Activated T-cell treated with anti-CD3 and anti-CD28 coated beads, Interleukin-2, amount 50 U/mL, for 72 hours (primary cell): Measurements from ENCODE around the gene CFAP97. TPM values are rescaled to one million over a fixed set of nuclear protein-coding genes. Genes with fewer than 3 reads are reported as not detected.
"Not testable (repeated sequence)": the region's sequence is repeated elsewhere in the genome, so short reads cannot be mapped to it uniquely, and the experiment has no call there.

Source experiments
- ATAC-seq, 2 donors: fragments of 150-1000 bp; cut with Tn5 transposase; replicated peaks in 1 of 2; 2 replicates each; pipeline ENCODE4 v1.10.0; 2021; ENCODE audit warnings: moderate library complexity in 2 of 2, mild to moderate bottlenecking in 1 of 2
- DNase-seq, 2 donors: peaks; one replicate each; pipeline ENCODE4 v3.0.0; 2021 to 2022; ENCODE audit warnings: mixed read lengths in 1 of 2
- H3K27ac Mint-ChIP-seq: one replicate; pipeline ENCODE4 v1.8.0; 2022; ENCODE audit warnings: mild to moderate bottlenecking, moderate library complexity, mixed read lengths
- H3K27me3 Mint-ChIP-seq: one replicate; pipeline ENCODE4 v1.8.0; 2022; ENCODE audit warnings: low read depth, mixed read lengths
- H3K36me3 Mint-ChIP-seq, 2 donors: one replicate each; pipeline ENCODE4 v1.8.0; 2022; ENCODE audit warnings: mixed read lengths in 2 of 2, mild to moderate bottlenecking in 1 of 2; ENCODE audit not compliant: insufficient read depth in 2 of 2
- H3K4me1 Mint-ChIP-seq: one replicate; pipeline ENCODE4 v1.8.0; 2022; ENCODE audit warnings: low read depth, mixed read lengths
- H3K4me3 Mint-ChIP-seq, 2 donors: one replicate each; pipeline ENCODE4 v1.8.0; 2022; ENCODE audit warnings: mild to moderate bottlenecking in 2 of 2, mixed read lengths in 2 of 2, moderate library complexity in 2 of 2
- H3K9me3 Mint-ChIP-seq, 2 donors: one replicate each; pipeline ENCODE4 v1.8.0; 2022; ENCODE audit warnings: mixed read lengths in 2 of 2
- total RNA-seq, 2 donors: library from RNA; stranded (reverse); gene quantifications; one replicate each; pipeline ENCODE4 v1.2.3, GENCODE V29; 2022

Gene CFAP97
- total RNA-seq, 2 donors from 2014 or later, result 47.3 to 51.8 TPM

DNA sequence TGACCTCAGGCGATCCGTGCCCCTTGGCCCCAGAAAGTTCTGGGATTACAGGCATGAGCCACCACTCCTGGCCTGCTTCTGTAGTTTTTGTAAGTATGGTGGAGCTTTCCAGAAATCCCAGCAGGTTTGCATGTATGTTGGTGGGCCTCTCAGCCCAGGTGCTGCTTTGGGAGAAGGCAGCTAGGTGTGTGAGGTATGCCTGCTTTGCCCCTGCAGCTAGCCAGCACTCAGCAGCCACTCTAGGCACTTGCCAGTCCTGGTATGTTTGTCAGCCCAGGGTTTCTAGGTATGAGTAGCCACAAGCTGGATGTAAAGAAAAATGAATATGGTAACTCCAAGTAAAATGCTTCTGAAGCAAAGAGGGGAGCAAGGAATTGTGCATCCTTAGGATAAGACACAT, 14.5 kb upstream of the CFAP97 start:
- Mint-ChIP-seq H3K9me3 (no peaks in the 10 kb centered on the region), H3K27ac (no peak overlapping the region), H3K4me1 (peaks cover 23% of the 10 kb centered on the region), H3K36me3 (peaks cover 4 to 5% of the 10 kb centered on the region in 2 donors), H3K27me3 (no peaks in the 10 kb centered on the region), H3K4me3 (no peak overlapping the region)
- no peak for DNase-seq
- ATAC-seq, result no peak

DNA sequence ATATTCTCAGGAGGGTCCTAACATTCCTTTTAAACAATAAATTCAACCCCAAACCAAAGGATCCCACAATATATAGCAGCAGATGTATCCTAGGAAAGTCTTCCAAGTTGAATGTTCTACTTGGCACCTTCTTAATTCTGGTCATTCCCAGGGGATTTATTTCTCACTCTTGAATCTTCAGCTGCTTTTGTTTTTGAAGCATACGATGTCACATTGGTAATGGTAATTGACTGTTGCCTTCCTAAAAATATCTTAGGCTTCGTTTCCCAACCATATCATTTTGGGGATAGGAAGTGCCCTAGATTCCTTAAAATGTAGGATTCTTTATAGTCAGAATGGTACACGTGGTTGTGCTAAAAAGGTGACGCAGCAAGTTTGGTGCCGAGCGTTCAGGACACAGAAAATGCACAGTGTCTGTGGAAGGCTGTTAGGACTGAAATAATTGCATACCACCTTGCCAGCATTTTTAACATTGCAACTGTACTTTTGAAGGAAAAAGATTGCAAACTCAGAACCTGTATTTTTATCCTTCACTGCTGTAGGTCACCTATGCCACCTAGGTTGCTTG, 13.7 kb upstream of the CFAP97 start:
- Mint-ChIP-seq H3K4me1 (peaks cover 31% of the 10 kb centered on the region), H3K27me3 (no peaks in the 10 kb centered on the region), H3K4me3 (no peak overlapping the region), H3K9me3 (no peaks in the 10 kb centered on the region), H3K27ac (no peak overlapping the region), H3K36me3 (peaks cover 4 to 5% of the 10 kb centered on the region in 2 donors)
- DNase-seq, result no peak
- no peak for ATAC-seq

DNA sequence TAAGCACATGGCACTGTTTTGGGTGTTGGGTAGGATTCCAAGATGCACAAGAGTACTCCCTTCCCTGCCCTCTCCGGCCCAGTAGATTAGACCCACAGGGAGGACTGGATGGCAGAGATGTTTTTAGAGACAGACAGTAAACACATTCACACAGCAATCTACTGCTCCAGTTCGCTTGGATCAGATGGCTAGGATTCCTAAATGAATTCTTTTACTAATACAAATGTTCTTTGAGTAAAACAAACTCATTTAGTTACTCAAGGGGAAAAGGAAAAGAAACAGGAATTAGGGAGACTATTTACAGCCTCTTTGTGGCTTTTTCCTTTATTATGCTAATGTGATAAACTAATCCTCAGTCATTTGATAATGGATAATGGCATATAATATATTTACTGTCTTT, 11.5 kb upstream of the CFAP97 start:
- Mint-ChIP-seq H3K4me1 (peaks cover 49% of the 10 kb centered on the region), H3K27ac (no peak overlapping the region), H3K27me3 (peaks cover 10% of the 10 kb centered on the region), H3K4me3 (no peak overlapping the region), H3K9me3 (no peaks in the 10 kb centered on the region), H3K36me3 (no peaks in the 10 kb centered on the region)
- ATAC-seq, result no peak
- no peak for DNase-seq

DNA sequence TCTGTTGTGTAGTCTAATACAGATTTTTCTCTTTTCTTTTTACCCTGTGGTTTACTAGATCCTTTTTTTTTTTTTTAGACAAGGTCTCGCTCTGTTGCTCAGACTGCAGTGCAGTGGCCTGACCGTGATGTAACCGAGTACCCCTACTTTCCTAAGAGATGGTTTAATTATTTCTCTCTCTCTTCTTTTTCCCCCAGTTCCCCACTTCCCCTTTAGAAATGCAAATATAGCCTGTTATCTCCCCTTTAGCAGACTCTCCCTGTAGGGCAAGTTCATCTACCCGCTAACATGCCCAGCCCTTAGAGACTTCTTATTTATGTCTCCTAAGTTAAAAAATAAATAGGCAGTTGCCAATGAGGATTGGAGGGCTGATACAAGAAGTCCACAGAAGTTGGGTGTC, 10.1 kb upstream of the CFAP97 start:
- peaks cover 48% of the 10 kb centered on the region for H3K4me1 Mint-ChIP-seq
- no peaks in the 10 kb centered on the region for H3K36me3 Mint-ChIP-seq
- no peak overlapping the region for H3K4me3 Mint-ChIP-seq

DNA sequence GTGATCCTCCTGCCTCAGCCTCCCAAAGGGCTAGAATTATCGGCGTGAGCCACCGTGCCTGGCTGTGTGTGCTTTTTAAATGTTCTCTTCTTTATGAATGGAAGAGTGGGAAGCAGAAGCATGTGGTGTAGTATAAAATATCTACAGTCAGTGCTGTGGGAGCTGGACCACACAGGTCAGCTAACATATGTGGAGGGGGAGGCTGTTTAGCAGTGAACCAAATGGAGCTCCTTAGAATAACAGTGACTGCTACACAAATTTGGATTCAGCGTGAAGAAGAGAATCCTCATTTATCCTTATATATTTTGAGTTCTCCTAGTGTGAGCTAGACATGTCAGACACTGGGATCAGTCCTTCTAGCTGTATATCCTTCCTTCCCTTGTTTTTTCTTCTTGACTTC, 8.8 kb upstream of the CFAP97 start:
- H3K27ac Mint-ChIP-seq, result no peak overlapping the region
- peaks cover 49% of the 10 kb centered on the region for H3K4me1 Mint-ChIP-seq
- DNase-seq (no peak), ATAC-seq (no peak)
- H3K36me3 Mint-ChIP-seq, result no peaks in the 10 kb centered on the region
- H3K9me3 Mint-ChIP-seq, result no peaks in the 10 kb centered on the region
- H3K4me3 Mint-ChIP-seq, result no peak overlapping the region
- H3K27me3 Mint-ChIP-seq, result peaks cover 10% of the 10 kb centered on the region

More for the DNA sequence above, 10.1 kb upstream of the CFAP97 start:
- Mint-ChIP-seq H3K9me3 (no peaks in the 10 kb centered on the region), H3K27ac (no peak overlapping the region), H3K27me3 (peaks cover 10% of the 10 kb centered on the region)
- ATAC-seq (no peak), DNase-seq (no peak)

DNA sequence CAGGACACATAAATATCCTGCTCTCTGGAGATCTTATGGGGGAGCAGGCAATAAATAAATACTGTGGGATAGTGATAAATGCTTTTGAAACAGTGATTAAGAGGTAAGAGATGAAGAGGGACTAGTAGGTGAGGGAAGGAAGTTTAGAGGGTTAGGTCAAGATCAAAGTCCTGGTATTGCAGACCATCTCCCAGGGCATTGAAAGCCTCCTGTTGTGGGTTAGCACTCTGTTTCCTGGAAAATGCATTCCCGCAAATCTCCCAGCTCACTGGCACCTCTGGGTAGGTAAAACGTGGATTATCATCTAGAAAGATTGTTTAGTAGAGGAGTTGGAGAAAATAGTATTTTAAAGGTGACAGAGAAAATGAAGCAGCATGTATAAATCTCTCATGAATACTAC, 7.8 kb upstream of the CFAP97 start:
- peak overlapping the region; percentile 87 to 96 for H3K4me3 Mint-ChIP-seq
- no peak for ATAC-seq
- H3K9me3 Mint-ChIP-seq, result no peaks in the 10 kb centered on the region
- peaks cover 10% of the 10 kb centered on the region for H3K27me3 Mint-ChIP-seq
- peaks cover 44% of the 10 kb centered on the region for H3K4me1 Mint-ChIP-seq
- DNase-seq, result no peak
- no peak overlapping the region for H3K27ac Mint-ChIP-seq
- no peaks in the 10 kb centered on the region for H3K36me3 Mint-ChIP-seq

DNA sequence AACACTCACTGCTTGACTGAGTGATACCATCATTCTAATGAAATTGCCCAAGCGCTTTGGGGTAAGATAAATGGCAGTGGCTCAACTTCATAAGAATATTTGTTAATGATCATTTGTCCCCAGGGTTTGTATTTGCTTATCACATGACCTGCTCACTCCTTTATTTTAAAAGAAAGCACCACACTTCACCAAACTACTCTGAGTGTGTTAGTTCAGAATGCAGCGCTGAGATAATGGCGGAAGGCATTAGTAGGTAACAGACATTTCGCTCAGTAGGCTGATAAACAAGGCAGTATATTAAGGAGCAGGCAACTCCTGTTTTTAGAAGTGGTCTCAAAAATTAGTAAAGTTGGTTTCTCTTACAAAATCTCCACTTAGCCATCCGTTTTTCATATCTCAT, 7.2 kb upstream of the CFAP97 start:
- Mint-ChIP-seq H3K4me1 (peaks cover 40% of the 10 kb centered on the region), H3K27ac (peak overlapping the region; percentile 88), H3K27me3 (peaks cover 10% of the 10 kb centered on the region), H3K9me3 (no peaks in the 10 kb centered on the region), H3K4me3 (peak overlapping the region; percentile 87 to 96), H3K36me3 (no peaks in the 10 kb centered on the region)
- ATAC-seq (no peak), DNase-seq (no peak)

DNA sequence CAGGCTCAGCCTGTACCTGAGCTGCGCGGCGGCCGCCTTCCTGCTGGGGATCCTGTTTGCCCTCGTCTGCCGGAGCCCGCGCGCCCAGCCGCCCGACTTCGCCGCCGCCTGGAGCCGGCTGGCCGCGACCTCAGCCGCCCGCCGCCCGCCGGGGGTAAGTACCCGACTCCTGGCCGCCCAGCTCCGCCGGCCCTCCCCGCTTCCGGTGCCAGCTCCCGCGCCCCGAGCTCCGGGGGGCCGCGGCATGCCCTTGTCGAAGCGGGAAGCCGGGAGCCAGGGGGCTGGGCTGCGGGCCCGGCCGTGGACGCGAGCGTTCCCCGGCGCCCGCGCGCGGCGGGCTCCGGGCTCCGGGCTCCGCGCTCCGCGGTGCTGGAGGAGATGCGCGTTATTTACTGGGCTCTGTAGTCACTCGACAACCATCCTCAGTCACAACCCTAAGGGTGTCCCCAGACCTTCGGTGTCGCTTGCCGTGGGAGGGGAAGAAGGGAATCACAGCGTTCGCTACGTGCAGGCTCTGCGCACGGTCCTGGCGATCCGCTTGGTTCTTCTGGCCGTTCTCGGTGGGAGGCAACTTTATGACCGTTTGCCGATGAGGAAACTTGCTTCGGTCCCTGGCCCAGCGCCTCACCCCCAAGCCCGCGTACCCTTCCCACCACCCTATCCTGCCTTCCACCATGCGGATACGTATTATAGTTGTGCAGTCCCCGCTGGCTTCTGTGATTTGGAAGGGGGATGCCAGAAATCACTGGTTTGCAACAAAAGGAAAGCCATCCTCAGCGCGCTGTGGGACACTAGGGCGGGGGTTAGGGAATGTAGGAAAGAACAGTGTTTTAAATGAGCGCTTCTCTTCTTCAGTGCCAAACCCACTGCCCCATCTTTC, 6.5 kb upstream of the CFAP97 start:
- peaks cover 45% of the 10 kb centered on the region for H3K4me1 Mint-ChIP-seq
- peak; percentile 59 to 63 for DNase-seq
- no peaks in the 10 kb centered on the region for H3K9me3 Mint-ChIP-seq
- H3K36me3 Mint-ChIP-seq, result no peaks in the 10 kb centered on the region
- ATAC-seq, result peak; percentile 36 to 47
- peak overlapping the region; percentile 88 for H3K27ac Mint-ChIP-seq
- H3K27me3 Mint-ChIP-seq, result peaks cover 10% of the 10 kb centered on the region
- peak overlapping the region; percentile 87 to 96 for H3K4me3 Mint-ChIP-seq

DNA sequence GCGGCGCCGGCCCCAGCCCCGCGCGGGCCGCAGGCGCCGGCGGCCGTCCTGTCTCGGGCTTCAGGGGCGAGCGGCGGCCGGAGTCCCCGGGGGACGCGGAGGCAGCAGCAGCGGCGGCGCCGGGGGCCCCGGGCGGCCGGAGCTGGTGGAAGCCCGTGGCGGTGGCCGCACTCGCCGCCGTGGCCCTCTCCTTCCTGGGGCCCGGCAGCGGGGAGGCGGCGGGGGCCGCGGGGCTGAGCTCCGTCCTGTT, 6.0 kb upstream of the CFAP97 start:
- peak; percentile 48 to 56 for ATAC-seq
- DNase-seq, H3K4me3 Mint-ChIP-seq, H3K9me3 Mint-ChIP-seq, H3K36me3 Mint-ChIP-seq, H3K27ac Mint-ChIP-seq, H3K27me3 Mint-ChIP-seq: not testable (repeated sequence)
- H3K4me1 Mint-ChIP-seq, result peaks cover 50% of the 10 kb centered on the region

DNA sequence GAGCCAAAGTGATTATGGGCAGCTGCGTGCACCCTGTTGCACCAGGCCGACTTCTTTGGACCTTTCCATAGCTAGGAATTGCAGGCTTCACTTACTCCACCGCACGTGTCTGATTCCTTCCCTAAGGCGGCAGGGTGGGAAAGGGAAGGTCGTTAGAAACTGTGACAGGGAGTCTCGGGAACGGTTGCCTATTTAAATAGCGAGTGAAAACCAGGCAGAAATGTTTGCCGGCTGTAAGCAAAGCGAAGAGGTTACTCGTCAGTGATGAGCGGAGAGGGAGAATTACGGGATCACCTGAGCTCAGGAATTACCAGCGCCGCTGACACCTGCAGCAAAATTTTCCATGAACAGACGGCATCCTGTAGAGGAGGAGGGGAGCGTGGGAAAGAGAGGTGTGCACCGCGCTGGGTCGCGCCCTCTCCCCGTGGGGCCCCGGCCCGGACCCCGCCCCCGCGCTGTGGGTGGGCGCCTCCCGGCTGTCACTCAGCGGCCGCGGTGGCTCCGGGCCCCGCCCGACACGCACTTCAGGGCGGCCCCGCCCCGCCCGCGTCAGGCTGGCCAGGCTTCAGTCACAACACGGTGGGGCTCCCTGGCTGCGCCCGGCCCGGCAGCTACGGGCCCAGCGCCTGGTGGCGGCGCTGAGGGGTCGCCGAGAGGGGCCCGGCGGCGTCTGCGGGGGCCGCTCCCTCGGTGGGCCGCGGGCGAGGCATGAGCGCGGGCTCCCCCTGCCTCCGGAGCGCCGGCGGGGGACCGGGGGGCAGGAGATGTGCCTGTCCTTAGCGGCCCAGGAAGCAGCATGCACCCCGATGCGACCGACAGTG, 5.4 kb upstream of the CFAP97 start, which contains the start of gene SNX25:
TSS of gene SNX25 (plus strand) at position 568 of the 821 bp plus-strand sequence. CDS start at position 797, 229 bp downstream.
- peak within 1 kb of the TSS; percentile 52 for H3K27ac Mint-ChIP-seq
- peaks cover 10% of the 10 kb centered on the region for H3K27me3 Mint-ChIP-seq
- ATAC-seq (peak; percentile 94 to 96), DNase-seq (peak; percentile 92 to 95)
- H3K9me3 Mint-ChIP-seq, result no peaks in the 10 kb centered on the region
- no peaks in the 10 kb centered on the region for H3K36me3 Mint-ChIP-seq
- peak within 1 kb of the TSS; percentile 95 to 96 for H3K4me3 Mint-ChIP-seq
- H3K4me1 Mint-ChIP-seq, result peaks cover 56% of the 10 kb centered on the region

DNA sequence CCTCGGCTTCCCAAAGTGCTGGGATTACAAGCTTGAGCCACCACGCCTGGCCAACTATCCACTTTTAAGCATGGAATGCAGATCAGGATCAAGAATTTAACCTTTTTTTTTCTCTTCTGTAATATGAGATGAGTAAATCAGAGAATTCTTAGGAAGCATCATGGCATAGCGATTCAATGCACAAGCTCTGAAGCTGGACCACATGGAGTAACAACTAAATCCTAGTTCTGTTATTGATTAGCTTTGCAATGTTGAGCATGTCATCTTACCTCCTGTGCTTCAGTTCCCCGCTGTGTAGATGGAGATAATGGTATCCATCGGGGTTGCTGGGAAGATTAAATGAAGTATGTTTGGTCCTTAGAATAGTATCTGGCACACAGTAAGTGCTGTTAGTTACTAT, 3.7 kb upstream of the CFAP97 start:
- Mint-ChIP-seq H3K4me3 (no peak overlapping the region), H3K4me1 (peaks cover 54% of the 10 kb centered on the region), H3K27me3 (peaks cover 10% of the 10 kb centered on the region), H3K27ac (no peak overlapping the region), H3K36me3 (peaks cover 3 to 5% of the 10 kb centered on the region in 2 donors), H3K9me3 (no peaks in the 10 kb centered on the region)
- ATAC-seq (no peak), DNase-seq (no peak)

DNA sequence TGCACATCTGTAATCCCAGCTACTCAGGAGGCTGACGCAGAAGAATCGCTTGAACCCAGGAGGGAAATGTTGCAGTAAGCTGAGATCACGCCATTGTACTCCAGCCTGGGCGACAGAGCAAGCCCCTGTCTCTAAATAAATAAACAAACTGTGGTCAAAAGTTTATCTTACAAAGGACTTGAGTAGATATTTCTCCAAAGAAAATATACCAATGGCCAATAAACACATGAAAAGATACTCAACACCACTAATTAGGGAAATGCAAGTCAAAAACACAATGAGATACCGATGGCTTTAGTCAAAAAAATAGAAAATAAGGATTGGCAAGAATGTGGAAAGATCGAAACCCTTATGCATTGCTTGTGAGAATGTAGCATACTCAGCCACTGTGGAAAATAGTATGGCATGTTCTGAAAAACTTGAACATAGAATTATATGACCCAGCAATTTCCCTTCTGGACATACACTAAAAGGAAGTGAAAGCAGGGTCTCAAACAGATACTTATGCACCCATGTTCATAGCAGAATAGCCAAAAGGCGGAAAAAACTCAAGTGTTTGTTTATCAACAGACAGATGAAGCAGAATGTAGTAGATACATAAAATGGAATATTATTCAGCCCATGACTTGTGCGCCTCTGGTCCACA, 2.0 kb upstream of the CFAP97 start:
- ATAC-seq (no peak), DNase-seq (no peak)
- no peaks in the 10 kb centered on the region for H3K9me3 Mint-ChIP-seq
- peak overlapping the region in 1 of 2 donors; percentile 5 for H3K4me3 Mint-ChIP-seq
- peaks cover 3 to 5% of the 10 kb centered on the region in 2 donors for H3K36me3 Mint-ChIP-seq
- H3K27me3 Mint-ChIP-seq, result peaks cover 1% of the 10 kb centered on the region
- no peak overlapping the region for H3K27ac Mint-ChIP-seq
- peaks cover 50% of the 10 kb centered on the region for H3K4me1 Mint-ChIP-seq

DNA sequence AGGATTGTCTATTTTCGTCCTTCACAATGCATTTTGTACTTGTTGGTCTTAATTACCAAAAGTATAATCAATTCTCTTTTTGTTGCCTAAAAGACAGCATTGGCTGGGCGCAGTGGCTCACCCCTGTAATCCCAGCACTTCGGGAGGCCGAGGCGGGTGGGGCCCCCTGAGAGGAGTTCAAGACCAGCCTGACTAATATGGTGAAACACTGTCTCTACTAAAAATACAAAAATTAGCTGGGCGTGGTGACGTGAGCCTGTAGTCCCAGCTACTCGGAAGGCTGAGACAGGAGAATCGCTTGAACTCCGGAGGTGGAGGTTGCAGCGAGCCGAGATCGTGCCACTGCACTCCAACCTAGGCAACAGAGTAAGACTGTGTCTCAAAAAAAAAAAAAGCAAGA, 1.3 kb upstream of the CFAP97 start:
- not testable (repeated sequence) for H3K27me3 Mint-ChIP-seq, H3K27ac Mint-ChIP-seq, DNase-seq, H3K36me3 Mint-ChIP-seq, ATAC-seq, H3K9me3 Mint-ChIP-seq
- Mint-ChIP-seq H3K4me3 (peak overlapping the region; percentile 93 to 97), H3K4me1 (peaks cover 47% of the 10 kb centered on the region)
